Hematopoietic multipotent progenitor cell treated with erythropoietin and hydrocortisone succinate and interleukin-3 and kit ligand, for 8 days (in vitro differentiated cells): ENCODE measurements around the gene ZNF783.
A peak's percentile ranks its signal among the peaks of the same experiment; 100 is the strongest.
"Not testable (repeated sequence)": the region's sequence is repeated elsewhere in the genome, so short reads cannot be mapped to it uniquely, and the experiment has no call there.

Experiments
- DNase-seq: peaks from one replicate; pipeline ENCODE4 v3.0.0-alpha.2; 2015

ZNF783 gene

DNA sequence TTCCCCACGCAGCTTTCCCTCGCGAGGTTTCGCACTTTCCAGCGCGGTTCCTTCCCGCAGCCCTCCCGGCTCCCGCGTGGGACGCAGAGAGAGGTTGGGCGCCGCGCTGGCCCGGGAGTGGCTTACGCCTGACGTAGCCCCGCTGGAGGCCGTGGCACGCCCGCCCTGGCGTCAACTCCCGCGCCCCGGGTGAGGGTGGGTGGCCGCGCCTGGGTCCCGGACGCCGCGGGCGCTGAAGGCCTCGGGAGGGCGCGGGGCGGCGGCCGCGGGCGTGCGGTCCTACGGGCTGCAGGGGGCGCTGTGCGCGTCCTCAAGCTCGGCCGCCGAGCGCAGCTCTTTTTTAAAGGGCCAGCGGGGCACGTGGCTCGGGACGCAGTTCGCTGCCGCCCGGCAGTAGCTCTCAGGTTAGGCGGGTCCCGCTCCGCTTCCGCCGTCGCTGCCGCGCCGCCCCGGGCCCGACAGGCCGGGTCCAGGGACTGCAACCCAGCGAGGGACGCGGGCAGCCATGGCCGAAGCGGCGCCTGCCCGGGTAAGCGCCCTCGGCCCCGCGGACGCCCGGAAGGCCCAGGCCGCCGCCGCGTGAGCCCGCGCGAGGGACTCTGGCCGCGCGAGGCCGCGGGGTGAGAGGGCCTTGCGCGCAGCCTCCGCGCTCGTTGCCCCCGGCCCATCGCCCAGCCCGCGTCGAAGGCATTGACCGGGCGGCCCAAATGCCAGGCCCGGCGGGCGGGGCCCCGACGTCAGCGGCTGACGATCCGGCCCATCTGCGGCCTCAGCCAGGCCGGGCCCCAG, at the start of gene ZNF783:
ZNF783 (plus strand) TSS at position 368 of the 789 bp plus-strand sequence; CDS start at position 506, 138 bp downstream.
- DNase-seq: peak; percentile 86

DNA sequence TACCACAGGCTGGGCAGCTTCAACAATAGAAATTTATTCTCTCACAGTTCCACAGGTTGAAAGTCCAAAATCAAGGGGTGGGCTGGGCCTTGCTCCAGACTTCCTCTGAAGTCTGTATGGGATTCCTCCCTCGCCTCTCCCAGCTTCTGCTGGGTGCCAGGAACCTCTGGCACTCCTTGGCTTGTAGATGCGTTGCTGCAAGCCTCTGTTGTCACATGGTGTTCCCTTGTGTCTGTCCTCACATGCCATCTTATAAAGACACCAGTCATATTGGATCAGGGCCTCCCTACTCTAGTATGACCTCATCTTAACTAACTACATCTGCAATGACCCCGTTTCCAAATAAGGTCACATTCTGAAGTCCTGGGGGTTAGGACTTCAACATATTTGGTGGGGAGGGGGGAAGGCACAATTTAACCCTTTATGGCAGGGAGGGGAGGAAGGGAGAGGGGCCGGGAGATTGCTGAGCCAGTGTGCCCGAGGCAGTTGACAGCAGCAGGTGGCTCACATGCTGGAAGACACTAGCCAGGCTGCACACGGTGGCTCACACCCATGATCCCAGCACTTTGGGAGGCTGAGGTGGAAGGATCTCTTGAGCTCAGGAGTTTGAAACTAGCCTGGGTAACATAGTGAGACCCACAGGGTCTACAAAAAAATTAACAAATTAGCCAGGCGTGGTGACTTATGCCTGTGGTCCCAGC, 47.8 kb upstream of the ZNF783 start:
- DNase-seq: no peak

DNA sequence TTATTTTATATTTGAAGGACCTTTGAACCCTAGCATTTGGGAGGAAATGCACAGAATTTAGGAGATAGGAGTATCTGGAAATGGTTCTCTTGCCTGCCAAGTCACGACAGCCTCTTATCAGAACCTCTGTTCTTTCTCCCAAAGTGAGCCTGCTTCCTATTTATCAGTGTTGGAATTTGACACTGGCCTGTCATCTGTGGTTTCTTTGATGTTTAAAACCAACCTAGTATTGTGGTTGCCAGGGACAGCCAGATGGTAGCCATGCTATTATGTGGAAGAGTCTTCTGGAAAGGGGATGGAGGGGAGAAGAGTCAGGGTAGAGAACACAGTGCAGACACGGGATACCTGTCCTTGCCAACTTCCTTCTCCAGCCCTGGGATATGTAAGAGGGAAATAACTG, 45.6 kb upstream of the ZNF783 start:
- no peak for DNase-seq

DNA sequence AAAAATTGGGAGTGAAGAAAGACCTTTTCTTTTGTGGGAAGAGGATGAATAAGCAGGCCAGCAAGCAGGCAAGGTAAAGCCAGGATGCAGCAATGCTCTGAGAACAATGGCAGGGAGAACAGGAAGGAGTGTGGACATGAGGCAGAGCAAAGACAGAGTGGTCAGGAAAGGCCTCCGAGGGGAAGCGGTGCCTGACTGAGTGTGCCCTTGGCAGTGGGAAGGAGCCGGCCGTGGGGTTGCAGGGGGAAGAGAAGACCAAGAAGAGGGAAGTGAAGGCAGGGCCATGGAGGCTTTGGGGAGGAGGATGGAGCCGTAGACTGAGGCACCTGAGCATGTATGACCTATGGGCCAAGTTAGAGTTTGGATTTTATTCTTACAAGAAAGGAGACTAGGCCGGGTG, 44.4 kb upstream of the ZNF783 start:
- no peak for DNase-seq

DNA sequence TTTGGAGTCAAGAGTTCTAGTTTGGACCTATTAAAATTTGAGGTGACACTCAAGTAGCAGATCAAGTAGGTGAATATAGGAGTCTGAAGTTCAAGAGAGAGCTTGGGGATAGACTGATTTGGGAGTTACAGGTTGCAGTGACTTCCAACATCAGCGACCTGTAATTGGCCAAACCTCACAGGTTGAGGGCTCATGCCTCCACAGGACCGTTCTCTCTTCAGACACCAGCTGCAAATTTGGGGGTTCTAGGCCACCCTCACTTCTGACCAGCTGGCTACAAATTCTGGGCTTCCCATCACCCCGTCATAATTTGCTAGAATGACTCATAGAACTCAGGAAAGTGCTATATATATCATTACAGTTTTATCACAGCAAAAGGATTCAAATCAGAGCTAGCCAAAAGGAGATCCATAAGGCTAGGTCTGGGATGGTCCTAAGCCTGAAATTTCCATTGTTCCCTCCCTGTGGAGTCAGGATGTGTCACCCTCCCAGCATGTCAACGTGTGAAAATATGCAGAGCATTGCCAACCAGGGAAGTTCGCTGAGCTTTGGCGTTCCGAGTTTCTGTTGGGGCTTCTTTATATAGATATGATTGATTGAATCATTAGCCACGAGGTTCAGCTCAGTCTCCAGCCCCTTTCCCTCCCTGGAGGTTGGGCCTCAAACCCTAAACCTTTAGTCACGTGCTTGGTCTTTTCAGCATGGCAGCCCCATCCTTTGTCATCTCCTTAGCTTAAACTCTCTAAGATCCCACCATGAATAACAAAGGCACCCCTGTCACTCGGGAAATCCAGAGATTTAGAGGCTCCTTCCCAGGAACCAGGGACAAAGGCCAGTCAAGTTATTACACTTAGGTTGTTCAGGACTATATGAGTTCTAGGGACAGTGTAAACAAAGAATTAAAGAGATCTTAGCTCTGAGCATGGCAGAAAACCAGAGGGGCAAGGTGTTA, 43.3 kb upstream of the ZNF783 start:
- DNase-seq: no peak

DNA sequence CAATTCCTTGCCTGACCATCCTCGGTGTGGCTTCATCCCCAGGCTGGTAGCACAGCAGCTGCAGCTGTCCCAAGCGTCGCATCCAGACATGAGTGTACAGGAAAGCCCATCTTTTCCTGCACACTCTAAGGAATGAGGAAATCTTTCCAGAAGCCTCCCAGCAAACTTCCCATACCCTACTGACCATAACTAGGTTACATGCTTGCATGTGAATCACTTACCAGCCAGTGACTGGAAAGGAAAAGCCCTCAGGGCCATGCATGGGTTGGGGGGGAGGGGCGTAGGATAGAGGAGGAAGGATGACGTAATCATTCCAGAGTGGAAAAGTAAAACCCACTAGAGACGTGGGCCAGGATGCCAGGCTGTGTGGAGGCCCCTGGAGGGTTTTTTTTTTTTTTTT, 41.5 kb upstream of the ZNF783 start:
- DNase-seq: no peak

DNA sequence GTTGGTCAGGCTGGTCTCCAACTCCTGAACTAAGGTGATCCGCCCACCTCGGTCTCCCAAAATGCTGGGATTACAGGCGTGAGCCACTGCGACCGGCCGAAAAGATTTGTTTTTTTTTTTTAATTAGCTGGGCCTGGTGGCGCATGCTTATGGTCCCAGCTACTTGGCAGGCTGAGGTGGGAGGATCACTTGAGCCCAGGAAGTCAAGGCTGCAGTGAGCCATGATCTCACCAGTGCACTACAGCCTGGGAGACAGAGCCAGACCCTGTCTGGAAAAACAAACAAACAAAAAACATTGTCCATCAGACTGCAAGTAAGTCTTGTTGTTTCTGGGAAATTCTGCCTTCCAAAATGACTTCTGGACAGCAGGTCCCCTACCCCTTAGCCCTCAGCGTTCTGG, 38.8 kb upstream of the ZNF783 start:
- DNase-seq: no peak

DNA sequence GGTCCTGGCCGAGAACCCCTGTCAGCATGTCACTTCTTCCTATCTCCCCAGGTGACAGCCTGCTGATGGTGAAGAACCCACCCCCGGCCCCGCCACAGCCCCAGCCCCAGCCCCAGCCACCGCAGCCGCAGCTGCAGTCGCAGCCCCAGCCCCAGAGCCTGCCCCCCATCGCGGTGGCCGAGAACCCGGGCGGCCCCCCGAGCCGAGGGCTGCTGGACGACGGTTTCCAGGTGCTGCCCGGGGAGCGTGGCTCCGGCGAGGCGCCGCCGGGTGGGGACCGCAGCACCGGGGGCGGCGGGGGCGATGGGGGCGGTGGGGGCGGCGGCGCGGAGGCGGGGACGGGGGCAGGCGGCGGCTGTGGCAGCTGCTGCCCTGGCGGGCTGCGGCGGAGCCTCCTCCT, 38.2 kb upstream of the ZNF783 start:
- DNase-seq: no peak

DNA sequence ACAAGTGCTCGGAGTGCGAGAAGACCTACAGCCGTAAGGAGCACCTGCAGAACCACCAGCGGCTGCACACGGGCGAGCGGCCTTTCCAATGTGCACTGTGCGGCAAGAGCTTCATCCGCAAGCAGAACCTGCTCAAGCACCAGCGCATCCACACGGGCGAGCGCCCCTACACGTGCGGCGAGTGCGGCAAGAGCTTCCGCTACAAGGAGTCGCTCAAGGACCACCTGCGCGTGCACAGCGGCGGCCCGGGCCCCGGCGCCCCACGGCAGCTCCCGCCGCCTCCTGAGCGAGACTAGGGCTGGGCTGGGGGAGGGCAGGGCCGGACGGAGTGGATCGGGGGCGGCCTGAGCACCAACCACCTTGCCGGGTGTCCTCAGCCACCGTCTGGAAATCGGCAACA, 37.6 kb upstream of the ZNF783 start:
- DNase-seq: no peak

DNA sequence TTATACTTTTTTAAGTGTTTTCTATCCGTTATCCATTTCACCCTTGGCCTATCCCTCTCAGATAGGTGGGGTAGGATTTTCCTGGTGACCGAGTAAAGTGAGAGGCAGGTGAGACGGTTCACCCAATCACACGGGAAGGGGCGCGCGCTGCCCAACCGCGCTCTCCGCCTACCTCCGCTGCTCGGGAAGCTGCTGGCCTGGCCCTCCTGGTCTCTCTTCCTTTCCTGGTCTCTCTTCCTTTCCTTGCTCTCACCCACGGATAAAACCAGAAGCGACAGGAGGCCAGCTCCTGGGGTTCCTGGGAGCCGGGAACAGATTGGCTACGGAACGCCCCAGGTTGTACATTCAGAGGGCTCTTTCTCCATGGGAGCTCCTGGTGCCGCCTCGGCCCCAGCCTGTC, 36.9 kb upstream of the ZNF783 start:
- DNase-seq: no peak

DNA sequence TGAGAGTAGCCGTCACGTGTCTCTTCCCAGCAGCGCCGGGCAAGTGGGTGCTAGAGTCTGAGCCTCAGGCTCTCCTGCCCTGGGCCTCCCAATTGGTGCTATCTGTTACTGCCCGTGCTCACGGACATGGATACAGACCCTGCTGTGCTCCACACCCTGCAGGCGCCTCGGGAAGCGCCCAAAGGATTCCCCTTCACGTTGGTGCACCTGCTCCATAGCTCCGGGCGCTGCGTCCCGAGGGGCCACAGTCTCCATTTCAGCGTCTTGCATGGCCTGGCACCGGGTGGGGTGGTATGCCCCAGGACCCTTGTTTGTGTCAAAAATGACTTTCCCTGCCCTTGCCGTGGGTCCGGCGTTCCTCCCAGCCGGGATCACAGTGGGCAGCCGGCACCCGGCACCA, 36.3 kb upstream of the ZNF783 start:
- no peak for DNase-seq

DNA sequence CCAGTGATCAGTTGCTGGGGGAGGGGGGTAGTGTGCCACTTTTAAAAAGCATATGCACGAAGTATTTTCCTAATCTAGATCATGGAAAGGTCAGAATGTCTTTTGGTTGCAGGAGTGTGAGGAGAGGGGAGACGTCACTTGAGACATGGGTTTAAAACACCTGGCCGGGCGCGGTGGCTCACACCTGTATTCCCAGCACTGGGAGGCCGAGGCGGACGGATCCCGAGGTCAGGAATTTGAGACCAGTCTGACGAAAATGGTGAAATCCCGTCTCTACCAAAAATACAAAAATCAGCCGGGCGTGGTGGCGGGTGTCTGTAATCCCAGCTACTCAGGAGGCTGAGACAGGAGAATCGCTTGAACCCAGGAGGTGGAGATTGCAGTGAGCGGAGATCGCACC, 35.6 kb upstream of the ZNF783 start:
- not testable (repeated sequence) for DNase-seq

DNA sequence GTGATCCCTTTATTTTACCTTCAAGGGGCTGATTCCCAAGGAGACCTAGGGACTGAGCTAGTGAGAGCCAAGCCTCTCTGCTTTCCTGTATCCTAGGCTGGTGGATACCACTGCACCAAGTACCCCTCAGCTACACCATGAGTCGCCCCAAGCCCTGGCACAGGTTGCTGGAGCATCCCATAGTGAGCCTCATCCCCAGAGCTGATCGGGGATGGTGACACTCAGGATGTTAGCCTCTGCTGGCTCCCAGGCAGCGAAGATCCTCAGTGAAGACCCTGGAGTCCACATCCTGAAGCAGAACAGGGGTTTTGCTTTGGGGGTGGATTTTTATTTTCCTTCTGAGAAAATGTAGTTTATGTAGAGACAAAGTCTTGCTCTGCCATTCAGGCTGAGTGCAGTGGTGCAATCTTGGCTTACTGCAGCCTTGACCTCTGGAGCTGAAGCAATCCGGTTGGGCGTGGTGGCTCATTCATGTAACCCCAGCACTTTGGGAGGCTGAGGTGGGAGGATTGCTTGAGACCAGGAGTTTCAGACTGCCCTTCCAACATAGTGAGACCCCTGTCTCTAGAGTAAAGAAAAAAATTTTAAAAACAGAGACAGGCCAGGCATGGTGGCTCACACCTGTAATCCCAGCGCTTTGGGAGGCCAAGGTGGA, 35.0 kb upstream of the ZNF783 start:
- DNase-seq: no peak

DNA sequence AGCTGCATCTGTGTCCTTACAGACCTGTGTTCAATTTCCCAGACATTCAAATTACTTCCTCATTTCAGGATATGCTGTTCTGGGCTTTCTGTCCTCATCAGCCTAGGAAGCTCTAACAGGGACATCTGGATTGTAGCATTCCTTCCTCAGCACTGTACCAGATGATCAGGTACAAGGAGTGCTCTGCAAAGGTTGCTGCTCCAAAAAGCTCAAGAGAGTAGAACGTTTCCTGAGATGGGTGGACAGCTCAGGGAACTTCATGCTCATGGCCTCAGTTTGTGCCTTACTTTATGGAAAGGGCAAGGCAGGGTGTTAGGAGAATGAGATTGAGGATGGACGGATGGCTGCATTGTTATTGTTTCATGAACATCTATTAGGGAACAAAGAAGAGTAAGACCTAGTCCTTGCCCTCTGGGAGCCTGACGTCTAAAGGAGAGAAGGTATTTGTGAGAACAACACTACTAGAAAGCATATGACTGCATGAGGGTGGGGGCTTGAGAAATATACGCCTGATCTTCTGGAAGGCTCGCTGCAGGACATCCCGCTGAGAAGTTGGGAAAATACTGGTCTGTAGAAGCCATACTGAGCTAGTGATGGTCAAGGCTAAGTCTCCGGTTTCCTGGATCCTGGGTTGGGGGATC, 33.0 kb upstream of the ZNF783 start:
- no peak for DNase-seq

DNA sequence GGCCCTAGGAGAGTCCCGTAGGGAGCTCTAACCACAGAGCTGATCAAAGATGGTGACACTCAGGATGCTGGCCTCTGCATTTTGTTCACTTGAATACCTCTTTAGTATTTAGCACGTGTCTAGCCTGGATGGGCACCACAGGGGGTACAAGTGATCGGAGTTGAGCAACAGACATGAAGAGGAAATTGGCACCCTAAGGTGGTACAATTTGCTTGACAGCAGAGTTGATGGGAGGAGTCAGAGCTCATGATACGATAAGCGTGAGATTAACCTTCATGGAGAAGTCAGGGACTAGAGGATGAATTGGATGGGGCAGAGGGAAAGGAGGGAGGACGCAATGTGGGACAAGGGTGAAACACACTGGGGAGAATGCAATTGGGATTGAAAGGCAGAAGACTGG, 32.5 kb upstream of the ZNF783 start:
- no peak for DNase-seq

DNA sequence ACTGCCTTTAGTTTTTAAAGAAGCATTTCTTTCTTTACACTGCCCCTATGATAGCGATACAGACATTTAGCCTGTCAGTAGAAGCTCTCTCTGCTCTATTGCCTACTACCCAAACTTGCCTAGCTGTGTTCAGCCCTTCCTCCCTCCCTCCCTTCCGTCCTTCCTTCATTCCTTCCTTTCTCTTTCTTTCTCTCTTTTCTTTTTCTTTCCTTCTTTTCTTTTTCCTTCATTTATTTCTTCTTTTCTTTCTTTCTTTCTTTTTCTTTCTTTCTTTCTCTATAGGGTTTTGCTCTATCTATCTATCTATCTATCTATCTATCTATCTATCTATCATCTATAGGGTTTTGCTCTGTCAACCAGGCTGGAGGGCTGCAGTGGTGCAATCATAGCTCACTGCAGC, 29.6 kb upstream of the ZNF783 start:
- DNase-seq: no peak

DNA sequence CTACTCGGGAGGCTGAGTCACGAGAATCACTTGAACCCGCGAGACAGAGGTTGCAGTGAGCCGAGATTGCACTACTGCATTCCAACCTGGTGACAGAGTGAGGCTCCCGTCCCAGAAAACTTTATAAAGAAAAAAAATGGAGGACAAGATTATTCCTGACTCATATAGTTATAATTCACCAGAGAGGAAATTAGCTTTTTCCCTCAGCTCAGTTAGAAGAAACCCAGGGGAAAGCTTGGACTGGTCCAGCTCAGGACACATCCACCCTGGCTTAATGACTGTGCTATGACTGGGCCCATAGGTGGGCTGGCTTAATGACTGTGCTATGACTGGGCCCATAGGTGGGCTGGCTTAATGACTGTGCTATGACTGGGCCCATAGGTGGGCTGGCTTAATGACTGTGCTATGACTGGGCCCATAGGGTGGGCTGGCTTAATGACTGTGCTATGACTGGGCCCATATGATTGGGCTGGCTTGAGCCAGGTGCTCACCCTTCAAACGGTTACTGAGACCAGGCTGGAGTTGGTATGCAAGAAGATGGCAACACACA, 28.3 kb upstream of the ZNF783 start:
- DNase-seq: not testable (repeated sequence)

DNA sequence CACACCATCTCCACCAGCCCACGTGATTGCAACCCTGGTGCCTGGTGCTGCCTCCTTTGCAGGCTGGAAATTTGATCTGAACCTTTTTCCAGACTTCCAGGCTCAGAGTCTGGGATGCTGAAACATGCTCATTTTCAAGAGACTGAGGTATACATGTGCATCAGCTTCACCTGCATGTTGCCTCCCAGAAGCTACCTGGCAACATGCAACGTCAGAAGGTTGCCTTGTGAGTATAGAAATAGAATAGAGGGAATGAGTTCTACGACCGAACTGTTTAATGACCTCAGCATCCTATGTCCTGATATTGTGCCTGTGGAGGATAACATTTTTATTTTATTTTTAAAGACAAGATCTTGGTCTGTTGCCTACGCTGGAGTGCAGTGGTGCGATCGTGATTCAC, 24.5 kb upstream of the ZNF783 start:
- DNase-seq: no peak

DNA sequence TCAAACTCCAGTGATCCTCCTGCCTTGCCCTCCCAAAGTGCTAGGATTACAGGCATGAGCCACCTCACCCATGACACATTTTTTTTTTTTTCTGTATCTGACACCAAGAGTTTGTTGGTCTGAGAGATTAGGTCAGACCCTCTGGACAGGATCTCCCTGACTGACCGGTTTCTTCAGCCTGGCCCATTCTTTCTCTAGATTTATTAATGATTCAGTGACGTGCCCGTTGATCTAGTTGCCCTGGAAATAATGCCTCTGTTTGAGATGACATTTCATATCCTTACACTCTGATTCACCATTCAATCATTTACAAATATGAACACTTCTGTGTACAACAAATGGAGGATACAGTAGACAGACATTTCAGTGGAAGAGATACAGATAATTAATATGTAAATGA, 23.9 kb upstream of the ZNF783 start:
- DNase-seq: no peak

DNA sequence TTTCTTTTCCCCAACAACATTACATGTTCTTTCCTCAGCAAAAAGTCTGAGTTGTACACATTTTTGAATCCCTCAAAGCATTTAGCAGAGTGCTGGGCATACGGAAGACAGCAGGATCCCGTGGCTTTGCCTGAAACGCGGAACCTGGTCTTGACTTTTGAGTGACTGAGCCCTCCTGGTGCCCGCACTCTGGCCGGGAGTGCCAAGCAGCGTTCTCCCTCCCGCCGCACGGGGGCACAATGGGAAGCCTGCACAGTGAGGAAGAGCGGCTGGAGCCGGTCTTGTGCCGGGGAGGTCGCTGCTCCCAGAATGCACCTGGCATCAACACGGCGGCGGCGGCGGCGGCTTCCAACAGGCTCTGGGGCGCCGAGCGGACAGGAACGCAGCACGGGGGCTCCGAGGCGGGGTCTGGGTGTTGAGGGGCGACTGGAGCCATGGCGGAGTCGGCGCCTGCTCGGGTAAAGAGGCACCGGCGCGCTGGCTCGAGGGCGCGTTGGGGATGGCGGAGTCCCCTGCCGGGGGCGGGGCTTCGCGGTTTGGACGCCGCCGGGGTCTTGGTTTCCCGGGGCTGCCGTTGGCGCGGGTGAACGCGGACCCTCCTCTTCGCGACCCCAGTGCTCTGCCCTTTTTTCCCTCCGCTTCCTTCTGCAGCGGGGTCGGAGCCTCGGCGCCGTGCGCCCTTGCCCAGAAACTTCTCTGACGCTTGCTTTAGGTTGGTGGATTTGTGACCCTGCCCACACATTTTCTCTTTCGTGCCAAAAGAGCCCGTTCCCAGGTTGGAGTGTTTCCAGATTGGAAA, 22.5 kb upstream of the ZNF783 start, which contains the start of gene ZNF212:
ZNF212 (plus strand) TSS at position 307 of the 799 bp plus-strand sequence; CDS start at position 435, 128 bp downstream.
- DNase-seq: peak; percentile 93

DNA sequence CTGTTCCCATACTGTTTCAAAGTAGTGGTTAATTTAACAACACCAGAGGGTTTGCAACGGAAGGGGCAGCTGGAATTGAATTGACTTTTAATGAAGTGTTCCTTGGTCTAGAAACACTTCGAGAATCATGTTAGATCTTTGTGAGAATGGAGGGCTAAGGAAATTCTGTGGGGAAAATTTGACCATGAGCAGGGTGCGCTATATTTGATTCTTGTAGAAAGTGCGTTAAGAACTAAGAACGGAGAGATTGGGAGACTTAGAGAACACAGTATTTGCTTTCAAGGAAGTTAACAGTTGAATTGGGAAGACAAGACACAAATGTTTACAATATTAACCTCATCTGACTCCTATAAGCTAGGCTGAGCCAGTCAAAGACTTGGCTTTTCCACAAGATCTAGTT, 21.4 kb upstream of the ZNF783 start:
- DNase-seq: no peak
